Stimulated activated CD4-positive, alpha-beta T cell treated with anti-CD3 and anti-CD28 coated beads, Interleukin-12 subunit alpha, Interleukin-12 subunit beta, amount 100 ng/mL, for 48 hours (primary cell): ENCODE data around the gene RAB40C.

Experiments
- DNase-seq, 3 donors: peaks; one replicate each; pipeline ENCODE4 v3.0.0-alpha.2; 2020; ENCODE audit warnings: low read depth in 2 of 3, low spot score in 1 of 3

RAB40C gene

DNA sequence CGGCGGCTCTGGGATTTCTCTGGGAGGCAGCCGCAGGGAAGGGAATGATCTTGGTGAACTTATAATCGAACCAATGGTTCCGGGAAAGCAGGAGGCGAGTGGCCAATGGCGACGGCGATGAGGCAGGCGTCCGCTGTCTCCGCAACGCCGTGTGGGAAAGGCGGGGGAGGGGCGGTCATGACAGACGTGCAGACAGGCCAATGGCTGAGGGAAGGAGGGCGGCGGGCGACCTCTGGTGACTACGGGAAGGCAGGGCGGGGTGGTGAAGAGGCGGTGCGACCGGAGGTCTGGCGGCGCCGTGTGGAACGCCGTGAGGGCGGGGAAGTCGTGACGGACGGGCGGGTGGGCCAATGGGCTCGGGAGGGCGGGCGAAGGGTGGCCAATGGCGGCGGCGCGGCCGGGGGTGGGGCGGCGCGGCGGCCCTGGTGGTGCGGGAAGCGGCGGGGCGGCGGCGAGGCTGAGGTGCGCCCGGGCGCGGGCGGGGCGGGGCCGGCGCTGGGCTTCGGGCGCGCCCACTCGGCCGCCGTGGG lies at the start of gene RAB40C:
Gene RAB40C, plus strand, starts transcription at position 409 of the 530 bp plus-strand sequence. CDS start 226 bp downstream, outside the sequence.
- DNase-seq: peak; percentile 99

- no peak for DNase-seq
These were observed 49.1 kb upstream of the RAB40C start for GRCh38 chr16:540645-541340.

DNA sequence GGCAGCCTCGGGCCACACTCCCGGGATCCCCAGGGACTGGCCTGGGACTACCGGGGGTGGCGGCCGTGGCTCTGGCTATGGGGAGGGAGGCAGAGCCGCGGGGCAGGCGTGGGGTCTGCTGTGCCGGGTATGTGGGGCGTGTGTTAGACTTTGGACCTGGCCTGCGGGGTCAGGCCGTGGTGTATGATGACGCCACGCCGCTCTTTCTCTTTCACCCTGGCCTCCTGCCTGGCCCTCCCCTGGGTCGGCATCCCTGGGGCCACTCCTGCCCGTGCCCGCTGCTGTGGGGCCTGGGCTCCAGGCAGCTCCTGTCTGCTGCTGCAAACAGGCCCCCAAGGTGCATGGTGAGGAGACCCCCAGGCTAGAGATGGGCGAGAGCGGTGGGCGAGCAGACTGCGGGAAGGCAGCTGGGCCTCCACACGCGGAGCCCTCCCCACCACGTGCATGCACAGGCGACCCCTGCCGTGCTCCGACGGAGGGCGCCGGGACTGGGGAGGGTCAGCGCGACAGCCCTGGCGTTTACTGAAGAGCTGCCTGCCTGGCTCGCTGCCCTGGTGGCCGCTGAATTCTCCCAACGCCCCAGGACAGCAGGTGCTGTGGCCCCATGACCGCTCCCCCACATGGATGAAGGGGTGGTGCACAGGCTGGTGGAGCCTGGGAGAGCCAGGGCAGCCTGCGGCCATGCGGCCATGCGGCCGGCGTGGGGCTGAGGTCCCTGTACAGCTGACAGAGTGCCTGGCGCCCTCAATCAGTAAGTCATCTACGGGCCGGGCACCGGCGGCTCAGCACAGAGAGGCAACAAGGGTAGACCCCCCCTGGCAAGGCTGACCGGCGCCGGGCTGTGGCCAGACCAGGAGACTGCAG lies 46.3 kb upstream of the RAB40C start:
- no peak for DNase-seq

DNA sequence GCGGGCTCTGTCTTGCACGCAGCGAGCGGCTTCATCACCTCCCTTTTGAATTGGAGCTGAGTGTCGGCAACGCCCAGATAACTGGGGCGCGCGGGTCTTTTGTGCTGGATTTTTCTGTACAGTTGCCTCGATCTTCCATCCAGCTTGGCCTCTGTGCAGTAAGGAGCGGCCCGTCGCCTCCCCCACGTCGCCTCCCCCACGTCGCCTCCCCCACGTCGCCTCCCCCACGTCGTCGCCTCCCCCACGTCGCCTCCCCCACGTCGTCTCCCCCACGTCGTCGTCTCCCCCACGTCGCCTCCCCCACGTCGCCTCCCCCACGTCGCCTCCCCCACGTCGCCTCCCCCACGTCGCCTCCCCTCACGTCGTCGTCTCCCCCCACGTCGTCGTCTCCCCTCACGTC lies 45.3 kb upstream of the RAB40C start:
- no peak for DNase-seq

GRCh38 chr16:546909-547770 lies 42.7 kb upstream of the RAB40C start:
- peak in 1 of 3 donors; percentile 15 for DNase-seq

GRCh38 chr16:548586-548985 lies 41.3 kb upstream of the RAB40C start:
- no peak for DNase-seq

DNA sequence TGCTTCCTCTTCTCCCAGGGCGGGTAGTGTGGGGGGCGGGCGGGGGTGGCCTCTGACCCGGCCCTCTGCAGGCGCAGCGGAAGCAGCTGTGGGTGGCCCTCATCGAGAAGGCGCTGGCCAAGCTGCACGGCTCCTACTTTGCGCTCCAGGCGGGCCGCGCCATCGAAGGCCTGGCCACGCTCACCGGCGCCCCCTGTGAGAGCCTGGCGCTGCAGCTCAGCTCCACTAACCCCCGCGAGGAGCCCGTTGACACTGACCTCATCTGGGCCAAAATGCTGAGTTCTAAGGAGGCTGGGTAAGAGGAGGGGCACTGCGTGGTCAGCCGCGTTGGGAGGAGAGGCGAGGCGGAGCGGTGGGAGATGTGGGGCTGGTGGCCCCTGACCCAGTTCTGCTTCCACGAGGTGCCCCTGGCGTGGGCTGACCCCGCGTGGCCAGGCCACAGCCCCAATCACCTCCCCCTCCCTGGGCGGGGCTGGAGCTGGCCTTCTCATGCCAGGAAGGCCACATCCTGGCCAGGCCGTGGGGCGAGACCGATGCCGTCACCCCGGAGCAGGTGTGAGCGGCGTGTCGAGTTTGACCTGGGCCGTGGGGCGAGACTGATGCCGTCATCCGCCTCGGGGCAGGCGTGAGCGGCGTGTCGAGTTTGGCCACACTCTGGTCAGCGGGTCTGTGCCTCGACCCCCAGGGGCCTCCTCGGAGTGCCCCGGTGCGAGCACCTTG lies 40.2 kb upstream of the RAB40C start:
- DNase-seq: no peak

GRCh38 chr16:551210-551609 lies 38.7 kb upstream of the RAB40C start:
- no peak for DNase-seq

- no peak for DNase-seq
These were observed 37.7 kb upstream of the RAB40C start for GRCh38 chr16:552171-552570.

GRCh38 chr16:553601-554296 lies 36.1 kb upstream of the RAB40C start:
- no peak for DNase-seq

- DNase-seq: no peak
These were observed 35.6 kb upstream of the RAB40C start for GRCh38 chr16:554297-554621.

DNA sequence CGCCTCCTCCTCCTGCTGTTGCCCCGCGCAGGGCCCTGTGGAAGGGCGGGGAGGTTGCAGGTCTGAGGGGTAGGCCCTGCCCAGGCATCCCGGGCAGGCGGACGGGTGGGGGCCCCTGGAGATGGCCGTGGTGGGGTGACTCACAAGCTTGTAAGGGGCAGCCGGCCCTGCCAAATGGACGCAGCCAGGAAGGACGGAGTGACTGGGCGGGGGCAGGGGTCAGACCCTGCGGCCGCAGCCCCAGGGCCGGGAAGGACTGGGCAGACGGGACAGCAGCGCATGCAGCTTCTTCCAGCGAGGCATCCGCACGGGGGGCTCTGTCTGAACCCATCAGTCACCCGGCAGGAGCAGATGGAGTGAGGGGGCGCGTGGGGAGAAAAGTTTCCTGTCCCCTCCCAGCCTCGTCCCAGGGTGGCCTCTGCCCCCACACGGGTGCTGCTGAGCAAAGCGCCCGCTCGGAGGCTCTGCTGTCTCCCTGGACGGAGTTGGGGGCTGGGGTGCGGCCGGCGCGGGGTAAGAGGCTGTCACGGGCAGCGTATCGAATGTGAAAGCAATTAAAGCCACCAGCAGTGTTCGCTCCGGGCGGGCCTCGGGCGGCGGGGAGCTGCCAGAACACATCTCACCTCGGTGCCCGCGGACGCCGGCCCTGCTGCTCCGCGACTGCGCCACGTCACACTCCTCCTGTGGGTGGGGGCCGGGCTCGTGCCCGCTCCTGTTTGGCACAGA lies 35.1 kb upstream of the RAB40C start:
- no peak for DNase-seq

- no peak for DNase-seq
These were observed 34.1 kb upstream of the RAB40C start for GRCh38 chr16:555528-556473.

GRCh38 chr16:556474-557173 lies 33.2 kb upstream of the RAB40C start:
- no peak for DNase-seq

DNA sequence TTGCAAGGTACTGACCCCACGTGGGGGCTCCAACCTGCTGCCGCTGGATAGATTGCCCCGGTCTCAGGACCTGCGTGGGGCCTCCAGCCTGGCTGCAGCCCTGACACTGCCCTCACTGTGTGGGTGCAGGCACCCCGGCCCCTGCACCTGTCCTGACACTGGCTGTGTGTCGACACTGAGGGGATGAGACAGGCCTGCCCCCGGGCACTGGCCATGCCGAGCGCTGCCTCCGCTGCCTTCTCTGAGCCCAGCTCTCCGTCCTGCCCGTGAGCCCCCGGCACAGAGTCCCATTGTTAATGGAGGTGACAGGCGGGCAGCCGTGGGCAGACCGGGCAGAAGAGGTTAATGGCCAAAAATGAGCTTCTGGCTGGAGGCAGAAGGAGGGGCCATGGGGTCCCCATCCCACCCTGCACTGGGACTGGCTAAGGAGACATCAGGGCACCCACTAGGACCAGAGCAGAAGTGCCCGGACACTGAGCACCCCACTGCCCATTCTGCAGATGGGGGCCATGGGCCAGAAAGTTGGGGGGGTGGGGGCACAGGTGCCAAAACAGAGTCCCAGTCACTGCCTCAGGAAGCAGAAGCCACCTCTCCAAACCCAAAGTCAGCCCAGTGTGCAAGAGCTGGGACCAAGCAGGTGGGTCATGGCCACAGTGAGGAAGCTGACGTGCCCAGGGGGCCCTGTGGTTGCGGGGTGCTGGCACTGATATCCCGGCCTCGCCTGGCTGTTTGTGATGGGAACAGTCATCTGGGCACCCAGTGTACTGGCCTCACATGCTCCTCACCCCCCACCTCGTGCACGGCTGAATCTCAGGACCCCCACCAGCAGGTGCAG lies 32.2 kb upstream of the RAB40C start:
- DNase-seq: no peak

- no peak for DNase-seq
These were observed 31.4 kb upstream of the RAB40C start for GRCh38 chr16:558298-559020.
